Transverse colon (tissue), 4 donors: Measurements from ENCODE around the gene RPL28. TPM values are rescaled to one million over a fixed set of nuclear protein-coding genes. Genes with fewer than 3 reads are reported as not detected.

ENCODE experiments used
- DNase-seq: peaks from one replicate; pipeline ENCODE4 v3.0.0-alpha.2; 2019
- H3K27ac ChIP-seq, 4 donors: fragments of 200-600 bp; sonication (generic); 2 replicates each; pipeline ENCODE4 v1.5.1; 2016 to 2018; ENCODE audit warnings: inconsistent platforms in 4 of 4
- H3K27me3 ChIP-seq: fragments of 200-600 bp; sonication (generic); 2 replicates; pipeline ENCODE4 v1.5.1; 2017; ENCODE audit warnings: inconsistent platforms
- H3K36me3 ChIP-seq, 4 donors: fragments of 200-600 bp; sonication (generic); 2 replicates each; pipeline ENCODE4 v1.5.1; 2017 to 2019; ENCODE audit warnings: inconsistent platforms in 4 of 4
- H3K4me1 ChIP-seq, 4 donors: fragments of 200-600 bp; sonication (generic); 2 replicates each; pipeline ENCODE4 v1.5.1; 2017 to 2020; ENCODE audit warnings: inconsistent platforms in 4 of 4
- H3K4me3 ChIP-seq, 4 donors: fragments of 200-600 bp; sonication (generic); 1 replicate in 1 of 4; 2 replicates in 3 of 4; pipeline versions ENCODE4 v1.5.1 to v1.6.1; 2017 to 2019; ENCODE audit warnings: inconsistent platforms in 4 of 4
- H3K9me3 ChIP-seq, 2 donors: fragments of 200-600 bp; sonication (generic); 2 replicates each; pipeline ENCODE4 v1.5.1; 2017 to 2019; ENCODE audit warnings: inconsistent platforms in 2 of 2
- CTCF ChIP-seq, 5 experiments: fragments of 200-600 bp in 3 of 5; fragments of 450-650 bp in 2 of 5; sonication (generic) in 3 of 5; IDR thresholded peaks; 1 replicate in 2 of 5; 2 replicates in 3 of 5; pipeline ENCODE4 v1.5.1; 2016 to 2017; ENCODE audit warnings: antibody characterized with exemption in 5 of 5, inconsistent platforms in 3 of 5, mild to moderate bottlenecking in 2 of 5, moderate library complexity in 1 of 5
- EP300 ChIP-seq: sonication (generic); formaldehyde crosslinking; IDR thresholded peaks from one replicate; pipeline ENCODE4 v1.6.1; 2017; ENCODE audit warnings: antibody characterized with exemption, low read depth
- POLR2A ChIP-seq: fragments of 450-650 bp; IDR thresholded peaks from one replicate; pipeline ENCODE4 v1.6.1; 2016; ENCODE audit warnings: antibody characterized with exemption, mild to moderate bottlenecking, moderate library complexity
- POLR2AphosphoS5 ChIP-seq, 3 donors: sonication (generic); formaldehyde crosslinking; IDR thresholded peaks; one replicate each; pipeline ENCODE4 v1.6.1; 2016; ENCODE audit warnings: antibody characterized with exemption in 3 of 3
- WGBS, 2 donors: methylation state at CpG; one replicate each; pipeline ENCODE4 v1.1.5; 2018; ENCODE audit warnings: low coverage in 1 of 2; 5-methylcytosine and 5-hydroxymethylcytosine counted together
- in situ Hi-C, 4 donors: fragments of 200-750 bp; cut with MboI; loops; one replicate each; pipeline versions ENCODE4 v1.15.0 to v1.15.1; 2017; ENCODE audit warnings: low sequenced_read_pairs in 3 of 4, low pct_ligation_motif_present in 1 of 4, low pct_unique_long_range_greater_than_20kb in 1 of 4
- intact Hi-C: fragments of 100-400 bp; cut with DNase I; formaldehyde crosslinking; loops from one replicate; pipeline ENCODE4 v1.15.1; 2023; ENCODE audit warnings: low total_unique reads
- total RNA-seq, 4 donors: library from RNA; depleted of rRNA; stranded (reverse); fragments of >200 nt; gene quantifications; one replicate each; pipeline ENCODE4 v1.1.0, GENCODE V29; 2016

The RPL28 gene
- total RNA-seq, 4 donors from 2014 or later = 448 to 648 (median 605) TPM

DNA sequence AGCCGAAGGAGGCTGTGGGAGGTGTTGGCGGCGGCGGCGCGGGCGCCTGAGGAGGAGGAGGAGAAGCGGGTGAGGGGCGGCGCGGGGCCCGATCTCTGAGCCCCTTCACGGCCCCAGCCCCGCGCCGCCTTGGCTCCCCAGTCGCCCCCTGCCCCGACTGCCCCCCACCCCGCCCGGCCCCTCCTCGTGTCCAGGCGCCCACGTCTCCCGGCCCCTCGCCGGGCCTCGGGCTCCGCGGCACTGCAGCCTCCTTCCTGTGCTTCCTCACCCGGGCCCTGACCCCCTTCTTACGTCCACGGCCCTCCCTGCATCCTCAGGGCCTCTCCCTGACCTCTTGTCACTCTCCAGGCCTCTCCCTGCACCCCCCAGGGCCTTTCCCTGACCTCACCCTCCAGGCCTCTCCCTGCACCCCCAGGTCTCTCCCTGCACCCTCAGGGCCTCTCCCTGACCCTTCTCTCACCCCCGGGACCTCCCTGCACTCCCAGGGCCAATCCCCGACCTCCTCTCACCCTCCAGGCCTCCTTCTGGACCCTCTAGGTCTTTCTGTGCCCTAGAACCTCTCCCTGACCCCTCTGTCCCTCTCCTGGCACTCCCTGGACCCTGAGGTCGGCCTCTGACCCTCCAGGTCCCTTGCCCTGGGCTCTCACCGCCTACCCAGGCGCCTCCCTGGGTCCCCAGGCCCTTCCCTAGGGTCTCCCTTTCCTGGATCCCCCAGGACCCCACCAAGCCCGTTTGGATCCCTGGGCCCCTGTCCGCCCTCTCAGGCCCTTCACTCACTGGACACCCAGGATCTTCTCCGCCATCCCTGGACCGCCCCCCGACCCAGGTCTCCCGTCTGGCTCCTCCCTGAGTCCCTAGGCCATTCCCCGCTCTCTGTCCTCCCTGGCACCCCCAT lies 45.6 kb upstream of the RPL28 start:
- no peaks in the 10 kb centered on the region for H3K27me3 ChIP-seq
- no peaks in the 10 kb centered on the region for H3K9me3 ChIP-seq
- H3K27ac ChIP-seq = peak overlapping the region; percentile 83 to 99 (median 96)
- H3K36me3 ChIP-seq = no peaks in the 10 kb centered on the region
- intact Hi-C loops = loop anchor here (2.0 kb wide), 1 partner anchor 67 kb away; the partner anchor contains the start of gene UBE2S
- in situ Hi-C loops = no loop called here
- TF ChIP-seq POLR2A (no peak), POLR2AphosphoS5 (IDR thresholded peaks at IDR 0.05) (peak; percentile 98 to 99 (median 99)), CTCF (IDR thresholded peaks at IDR 0.05) (no peak), EP300 (no peak)
- peaks cover 6 to 33% (median 21%) of the 10 kb centered on the region in 4 donors for H3K4me1 ChIP-seq
- WGBS, 2 donors = 0 to 3% methylated on average over 2 to 31 of the region's 44 CpGs
- peak; percentile 46 for DNase-seq
- peak overlapping the region; percentile 20 to 96 (median 81) for H3K4me3 ChIP-seq

GRCh38 chr19:55340784-55341147 lies 45.0 kb upstream of the RPL28 start:
- intact Hi-C loops (loop anchor here (2.0 kb wide), 1 partner anchor 66 kb away; the partner anchor contains the start of gene UBE2S), in situ Hi-C loops (no loop called here)
- H3K36me3 ChIP-seq = no peaks in the 10 kb centered on the region
- no peak for TF ChIP-seq POLR2AphosphoS5 (IDR thresholded peaks at IDR 0.05)
- peak in 2 of 5 experiments; percentile 8 to 10 for TF ChIP-seq CTCF (IDR thresholded peaks at IDR 0.05)
- H3K27me3 ChIP-seq = no peaks in the 10 kb centered on the region
- peak; percentile 43 for DNase-seq
- peak overlapping the region; percentile 83 to 99 (median 96) for H3K27ac ChIP-seq
- peaks cover 6 to 39% (median 23%) of the 10 kb centered on the region in 4 donors for H3K4me1 ChIP-seq
- 0 to 1% methylated on average over 2 to 24 of the region's 24 CpGs for WGBS, 2 donors
- peak overlapping the region; percentile 20 to 96 (median 81) for H3K4me3 ChIP-seq
- no peaks in the 10 kb centered on the region for H3K9me3 ChIP-seq

GRCh38 chr19:55341171-55341588 lies 44.6 kb upstream of the RPL28 start:
- Histone ChIP-seq H3K36me3 (no peaks in the 10 kb centered on the region), H3K4me3 (peak overlapping the region; percentile 20 to 96 (median 81)), H3K27ac (peak overlapping the region; percentile 83 to 99 (median 96)), H3K9me3 (no peaks in the 10 kb centered on the region), H3K4me1 (peaks cover 6 to 43% (median 27%) of the 10 kb centered on the region in 4 donors), H3K27me3 (no peaks in the 10 kb centered on the region)
- DNase-seq = peak; percentile 87
- intact Hi-C loops (loop anchor here (2.0 kb wide), 1 partner anchor 66 kb away; the partner anchor contains the start of gene UBE2S), in situ Hi-C loops (no loop called here)
- TF ChIP-seq POLR2AphosphoS5 (IDR thresholded peaks at IDR 0.05) = peak in 1 of 3 donors; percentile 52
- TF ChIP-seq POLR2A = no peak
- WGBS, 2 donors = 3% methylated on average over 12 of the region's 15 CpGs; no CpG with 5 or more reads in 1 of the 2 donors

DNA sequence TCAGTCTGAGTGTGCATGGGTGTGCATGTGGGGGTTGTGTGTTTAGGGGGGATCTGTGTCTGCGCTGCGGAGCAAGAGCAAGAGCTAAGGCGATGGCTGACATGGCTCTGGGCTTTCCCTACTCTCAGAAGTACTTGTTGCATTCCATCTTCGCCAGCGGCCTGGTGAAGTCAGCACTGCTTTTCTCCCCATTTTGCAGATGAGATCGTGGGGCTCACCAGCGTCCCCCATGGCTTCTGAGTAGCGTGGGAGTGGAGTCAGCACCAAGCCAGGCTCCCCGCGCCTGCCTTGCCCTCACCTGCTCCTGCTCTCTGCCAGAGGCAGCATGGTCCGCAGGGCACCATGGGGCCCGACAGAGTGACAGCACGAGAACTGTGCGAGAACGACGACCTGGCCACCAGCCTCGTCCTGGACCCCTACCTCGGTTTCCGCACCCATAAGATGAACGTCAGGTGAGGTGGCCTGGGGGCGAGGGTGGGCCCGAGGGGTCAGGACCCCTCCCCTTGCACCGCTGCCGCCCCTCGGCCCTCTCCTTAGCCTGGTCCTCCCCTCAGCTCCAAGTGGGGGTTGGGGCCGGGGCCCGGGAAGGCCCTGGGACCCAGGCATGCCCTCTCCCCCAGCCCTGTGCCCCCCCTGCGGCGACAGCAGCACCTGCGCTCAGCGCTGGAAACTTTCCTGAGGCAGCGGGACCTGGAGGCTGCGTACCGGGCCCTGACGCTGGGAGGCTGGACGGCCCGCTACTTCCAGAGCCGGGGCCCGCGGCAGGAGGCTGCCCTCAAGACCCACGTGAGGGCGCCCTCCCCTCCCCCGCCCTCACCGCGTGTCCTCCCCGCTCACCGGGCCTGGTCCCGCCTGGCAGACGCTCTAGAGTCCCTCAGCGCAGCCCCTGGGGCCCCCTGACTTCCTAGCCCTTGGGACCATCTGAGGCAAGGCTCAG lies 43.9 kb upstream of the RPL28 start:
- Histone ChIP-seq H3K4me3 (peak overlapping the region in 1 of 4 donors; percentile 96), H3K27ac (no peak overlapping the region), H3K9me3 (no peaks in the 10 kb centered on the region), H3K27me3 (no peaks in the 10 kb centered on the region), H3K4me1 (peaks cover 6 to 43% (median 27%) of the 10 kb centered on the region in 4 donors), H3K36me3 (no peaks in the 10 kb centered on the region)
- no peak for DNase-seq
- in situ Hi-C loops (no loop called here), intact Hi-C loops (loop anchor here (2.0 kb wide), 1 partner anchor 65 kb away; the partner anchor contains the start of gene UBE2S)
- 87 to 100% methylated on average over 2 to 50 of the region's 50 CpGs for WGBS, 2 donors
- no peak for TF ChIP-seq POLR2AphosphoS5 (IDR thresholded peaks at IDR 0.05)
- TF ChIP-seq EP300 = no peak
- no peak for TF ChIP-seq POLR2A
- no peak for TF ChIP-seq CTCF (IDR thresholded peaks at IDR 0.05)
